GM19463 (cell line): ENCODE results near the gene LMO1.

ENCODE experiments used
- ATAC-seq: cut with Tn5 transposase; IDR thresholded peaks from one replicate; pipeline ENCODE4 v1.9.1; 2021; ENCODE audit warnings: mild to moderate bottlenecking, moderate library complexity; ENCODE audit not compliant: unreplicated experiment

The LMO1 gene

GRCh38 chr11:8263769-8264410, at the start of gene LMO1:
Gene LMO1, minus strand, starts transcription at chr11:8263878. Its CDS starts 516 bp downstream, at chr11:8263362.
- peak; percentile 71 for ATAC-seq

- no peak for ATAC-seq
Measured at GRCh38 chr11:8312986-8313385, 49.3 kb upstream of the LMO1 start.

GRCh38 chr11:8311366-8311765, 47.7 kb upstream of the LMO1 start:
- no peak for ATAC-seq

- no peak for ATAC-seq
Measured at GRCh38 chr11:8310743-8311298, 47.1 kb upstream of the LMO1 start.

- no peak for ATAC-seq
Measured at GRCh38 chr11:8309862-8310261, 46.2 kb upstream of the LMO1 start.

GRCh38 chr11:8309311-8309710, 45.6 kb upstream of the LMO1 start:
- no peak for ATAC-seq

- no peak for ATAC-seq
Measured at GRCh38 chr11:8307601-8308000, 43.9 kb upstream of the LMO1 start.

- ATAC-seq, result no peak
Measured at GRCh38 chr11:8301622-8302021, 37.9 kb upstream of the LMO1 start.

GRCh38 chr11:8298801-8299786, 35.4 kb upstream of the LMO1 start:
- ATAC-seq, result no peak

- no peak for ATAC-seq
Measured at GRCh38 chr11:8297781-8298440, 34.2 kb upstream of the LMO1 start.

- no peak for ATAC-seq
Measured at GRCh38 chr11:8296872-8297271, 33.2 kb upstream of the LMO1 start.

GRCh38 chr11:8296038-8296649, 32.5 kb upstream of the LMO1 start:
- ATAC-seq, result no peak

GRCh38 chr11:8294251-8294935, 30.7 kb upstream of the LMO1 start:
- no peak for ATAC-seq

GRCh38 chr11:8293171-8293570, 29.5 kb upstream of the LMO1 start:
- ATAC-seq, result no peak

- no peak for ATAC-seq
Measured at GRCh38 chr11:8292351-8292750, 28.7 kb upstream of the LMO1 start.

GRCh38 chr11:8291421-8292350, 28.0 kb upstream of the LMO1 start:
- ATAC-seq, result no peak

- no peak for ATAC-seq
Measured at GRCh38 chr11:8290081-8290810, 26.6 kb upstream of the LMO1 start.

GRCh38 chr11:8289492-8289918, 25.8 kb upstream of the LMO1 start:
- ATAC-seq, result no peak
